Stimulated activated CD8-positive, alpha-beta memory T cell treated with anti-CD3 and anti-CD28 coated beads, Interleukin-15, amount 100 ng/mL, for 4 hours (primary cell): ENCODE results near the gene PRR15L.
"Not testable (repeated sequence)": the region's sequence is repeated elsewhere in the genome, so short reads cannot be mapped to it uniquely, and the experiment has no call there.

Experiments used
- DNase-seq, 2 donors: peaks; one replicate each; pipeline ENCODE4 v3.0.0-alpha.2; 2020; ENCODE audit warnings: low read depth in 2 of 2

Gene PRR15L

DNA sequence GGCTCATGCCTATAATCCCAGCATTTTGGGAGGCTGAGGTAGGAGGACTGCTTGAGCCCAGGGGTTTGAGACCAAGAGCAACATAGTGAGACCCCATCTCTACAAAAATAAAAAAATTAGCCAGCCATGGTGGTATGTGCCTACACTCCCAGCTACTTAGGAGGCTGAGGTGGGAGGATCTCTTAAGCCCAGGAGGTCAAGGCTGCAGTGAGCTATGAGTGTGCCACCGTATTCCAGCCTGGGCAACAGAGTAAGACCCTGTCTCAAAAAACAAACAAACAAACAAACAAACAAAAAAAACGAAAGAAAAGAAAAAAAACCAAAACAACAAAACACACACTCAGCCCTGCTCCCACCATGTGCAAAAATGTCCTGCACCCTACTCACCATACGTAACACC lies 22.2 kb downstream of the PRR15L start:
- not testable (repeated sequence) for DNase-seq

DNA sequence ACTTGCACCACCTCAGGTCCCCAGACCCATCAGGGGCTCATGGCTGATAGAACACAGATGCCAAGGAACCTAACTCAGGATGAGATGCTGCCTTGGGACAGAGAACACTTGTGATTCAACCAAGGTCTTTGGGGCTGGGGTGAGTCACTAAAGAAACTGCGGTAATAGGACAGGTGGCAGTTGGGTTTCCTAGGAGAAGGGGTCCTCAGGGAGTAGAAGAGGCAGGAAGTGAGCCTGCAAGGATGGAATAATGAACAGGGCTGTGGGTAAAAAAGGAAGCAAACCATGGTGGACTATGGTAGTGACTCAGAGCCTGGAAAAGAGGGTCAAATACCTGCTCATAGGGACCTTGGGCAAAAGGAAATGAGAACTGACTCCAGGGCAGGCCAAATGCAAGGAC lies 22.8 kb downstream of the PRR15L start:
- DNase-seq: no peak

DNA sequence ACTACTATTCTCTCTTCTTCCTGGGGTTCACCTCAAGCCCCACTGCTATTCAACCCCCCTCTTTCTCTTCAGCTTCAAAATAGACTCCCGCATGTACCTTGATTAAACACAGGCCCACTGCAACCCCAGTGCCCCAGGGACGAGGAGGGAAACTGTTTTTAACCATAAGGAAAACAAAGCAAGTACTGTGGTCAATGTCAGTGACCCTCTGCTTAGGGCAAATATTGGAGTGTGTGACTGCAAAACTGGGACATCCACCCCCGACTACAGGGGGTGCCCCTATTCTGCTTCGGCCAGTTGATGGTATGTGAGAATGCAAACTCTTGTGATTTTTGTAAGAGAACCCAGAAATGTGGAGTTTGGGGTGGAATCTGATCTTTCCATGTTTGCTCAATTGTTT lies 25.8 kb downstream of the PRR15L start:
- no peak for DNase-seq

DNA sequence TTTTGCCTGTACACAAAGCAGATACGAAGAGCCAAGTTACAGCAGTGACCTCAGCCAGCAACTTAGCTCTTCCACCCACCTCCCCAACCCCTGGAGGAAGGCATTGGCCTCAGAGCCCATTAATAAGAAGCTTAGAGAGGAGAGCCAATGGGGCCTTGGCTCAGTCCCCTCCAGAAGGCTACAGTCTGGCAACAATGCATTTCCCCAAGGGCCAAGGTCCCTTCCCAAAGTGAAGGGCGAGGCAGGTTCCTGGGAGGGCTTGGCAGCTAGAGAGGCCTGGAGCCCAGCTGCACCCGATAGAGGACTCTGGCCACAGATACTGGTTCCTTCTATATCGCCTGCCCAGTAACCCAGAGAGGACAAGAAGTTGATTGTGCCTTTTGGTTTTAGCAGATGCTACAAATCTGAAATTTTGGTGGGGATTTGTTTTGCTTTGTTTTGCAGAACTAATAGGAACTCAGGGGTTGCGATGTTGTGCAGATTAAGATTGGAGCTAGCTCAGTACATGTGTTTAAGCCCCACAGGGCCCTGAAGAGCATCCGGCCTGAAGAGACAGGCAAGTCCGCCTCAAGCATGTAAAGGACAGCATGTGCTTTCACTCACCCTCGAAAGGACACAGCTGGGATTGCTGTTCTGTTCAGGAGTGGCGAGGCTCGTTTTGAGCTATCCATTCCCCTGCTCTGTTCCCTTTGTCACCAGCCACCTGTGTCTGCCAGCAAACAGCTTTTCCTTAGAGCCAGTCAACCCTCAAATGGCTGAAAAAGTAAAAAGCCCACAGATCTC lies 28.3 kb downstream of the PRR15L start:
- DNase-seq: no peak

GRCh38 chr17:47928415-47928814 lies 29.3 kb downstream of the PRR15L start:
- DNase-seq: no peak

- DNase-seq: no peak
Observed at GRCh38 chr17:47927821-47928400, 29.8 kb downstream of the PRR15L start.

GRCh38 chr17:47925678-47925988 lies 32.0 kb downstream of the PRR15L start:
- DNase-seq: no peak

DNA sequence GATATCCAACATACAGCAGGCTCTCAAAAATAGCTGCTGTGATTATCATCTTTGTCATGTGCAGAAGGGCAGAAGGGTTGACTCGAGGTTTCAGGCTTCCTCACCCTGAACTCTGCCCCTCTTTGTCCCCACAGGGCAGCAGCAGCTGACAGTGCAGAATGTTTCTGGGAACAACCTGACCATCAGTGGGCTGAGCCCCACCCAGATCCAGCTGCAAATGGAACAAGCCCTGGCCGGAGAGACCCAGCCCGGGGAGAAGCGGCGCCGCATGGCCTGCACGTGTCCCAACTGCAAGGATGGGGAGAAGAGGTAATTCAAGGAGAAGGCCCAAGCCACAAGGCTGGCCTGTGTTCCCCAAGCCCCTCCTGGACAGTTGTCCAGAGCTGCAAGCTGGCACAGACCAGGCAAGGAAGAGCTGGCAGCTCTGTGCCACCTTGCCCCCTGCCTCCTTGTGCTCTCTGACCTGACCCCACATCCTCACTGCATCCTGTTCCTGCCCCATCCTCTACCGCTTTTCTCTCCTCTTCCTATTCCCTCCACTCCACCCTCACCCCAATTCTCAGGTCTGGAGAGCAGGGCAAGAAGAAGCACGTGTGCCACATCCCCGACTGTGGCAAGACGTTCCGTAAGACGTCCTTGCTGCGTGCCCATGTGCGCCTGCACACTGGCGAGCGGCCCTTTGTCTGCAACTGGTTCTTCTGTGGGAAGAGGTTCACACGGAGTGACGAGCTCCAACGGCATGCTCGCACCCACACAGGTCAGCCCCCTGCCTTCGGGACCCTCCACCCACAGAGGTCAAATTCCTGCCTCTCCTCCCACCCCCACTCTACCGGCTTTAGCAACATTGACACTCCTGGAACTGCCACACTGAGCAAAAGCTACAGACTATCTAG lies 32.7 kb downstream of the PRR15L start:
- DNase-seq: no peak

- not testable (repeated sequence) for DNase-seq
Observed at GRCh38 chr17:47919889-47920288, 37.8 kb downstream of the PRR15L start.

DNA sequence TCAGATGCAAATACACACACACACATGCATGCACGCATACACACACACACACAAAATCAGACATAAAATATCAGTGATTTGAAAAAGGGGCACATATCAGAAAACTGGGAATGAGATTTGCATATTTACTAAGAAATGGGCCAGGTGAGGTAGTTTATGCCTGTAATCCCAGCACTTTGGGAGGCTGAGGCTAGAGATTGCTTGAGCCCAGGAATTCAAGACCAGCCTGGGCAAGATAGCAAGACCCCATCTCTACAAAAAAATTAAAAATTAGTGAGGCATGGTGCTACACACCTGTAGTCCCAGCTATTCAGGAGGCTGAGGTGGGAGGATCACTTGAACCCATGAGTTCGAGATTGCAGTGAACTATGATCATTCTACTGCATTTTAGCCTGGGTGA lies 38.7 kb downstream of the PRR15L start:
- no peak for DNase-seq

DNA sequence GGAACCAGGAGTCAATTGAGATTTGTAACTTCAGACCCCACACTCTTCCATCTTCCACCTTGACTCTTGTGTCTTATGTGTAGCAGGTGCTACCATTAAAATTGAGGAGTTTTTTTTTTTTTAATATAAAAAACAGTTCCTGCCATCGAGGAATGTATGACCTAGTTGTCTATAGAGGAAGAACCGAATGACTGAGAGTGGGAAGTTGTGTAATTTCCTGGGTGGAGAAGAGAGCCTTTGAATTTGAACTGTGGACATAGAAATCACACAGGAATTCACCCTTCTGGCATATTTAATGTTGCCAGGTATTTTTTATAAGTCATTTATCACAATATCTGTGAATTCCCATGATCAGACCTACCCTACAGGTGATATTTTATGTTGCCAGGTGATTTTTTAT lies 39.7 kb downstream of the PRR15L start:
- no peak for DNase-seq

DNA sequence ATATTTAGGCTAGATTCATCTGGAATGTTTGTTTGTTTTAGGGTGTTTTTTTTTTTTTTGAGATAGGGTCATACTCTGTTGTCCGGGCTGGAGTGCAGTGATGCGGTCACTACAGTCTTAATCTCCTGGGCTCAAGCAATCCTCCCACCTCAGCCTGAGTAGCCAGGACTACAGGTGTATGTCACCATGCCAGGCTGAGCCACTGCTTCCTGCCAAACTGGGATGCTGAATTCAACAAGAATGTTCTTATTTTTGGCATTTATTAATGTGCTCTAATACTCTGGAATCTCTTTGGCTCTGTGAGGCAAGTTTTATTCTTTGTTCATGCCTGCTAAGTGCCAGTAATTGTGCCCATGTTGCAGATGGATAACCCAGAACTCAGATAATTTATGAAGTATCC lies 40.1 kb downstream of the PRR15L start:
- DNase-seq: no peak

DNA sequence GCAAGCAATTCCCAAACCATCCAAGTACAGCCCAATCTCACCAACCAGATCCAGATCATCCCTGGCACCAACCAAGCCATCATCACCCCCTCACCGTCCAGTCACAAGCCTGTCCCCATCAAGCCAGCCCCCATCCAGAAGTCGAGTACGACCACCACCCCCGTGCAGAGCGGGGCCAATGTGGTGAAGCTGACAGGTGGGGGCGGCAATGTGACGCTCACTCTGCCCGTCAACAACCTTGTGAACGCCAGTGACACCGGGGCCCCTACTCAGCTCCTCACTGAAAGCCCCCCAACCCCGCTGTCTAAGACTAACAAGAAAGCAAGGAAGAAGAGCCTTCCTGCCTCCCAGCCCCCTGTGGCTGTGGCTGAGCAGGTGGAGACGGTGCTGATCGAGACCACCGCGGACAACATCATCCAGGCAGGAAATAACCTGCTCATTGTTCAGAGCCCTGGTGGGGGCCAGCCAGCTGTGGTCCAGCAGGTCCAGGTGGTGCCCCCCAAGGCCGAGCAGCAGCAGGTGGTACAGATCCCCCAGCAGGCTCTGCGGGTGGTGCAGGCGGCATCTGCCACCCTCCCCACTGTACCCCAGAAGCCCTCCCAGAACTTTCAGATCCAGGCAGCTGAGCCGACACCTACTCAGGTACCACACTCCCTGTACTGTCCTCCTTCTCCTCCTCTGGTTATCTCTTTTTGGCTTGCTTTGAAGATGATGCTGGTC lies 41.0 kb downstream of the PRR15L start:
- DNase-seq: no peak

GRCh38 chr17:47915776-47916398 lies 41.8 kb downstream of the PRR15L start:
- no peak for DNase-seq

DNA sequence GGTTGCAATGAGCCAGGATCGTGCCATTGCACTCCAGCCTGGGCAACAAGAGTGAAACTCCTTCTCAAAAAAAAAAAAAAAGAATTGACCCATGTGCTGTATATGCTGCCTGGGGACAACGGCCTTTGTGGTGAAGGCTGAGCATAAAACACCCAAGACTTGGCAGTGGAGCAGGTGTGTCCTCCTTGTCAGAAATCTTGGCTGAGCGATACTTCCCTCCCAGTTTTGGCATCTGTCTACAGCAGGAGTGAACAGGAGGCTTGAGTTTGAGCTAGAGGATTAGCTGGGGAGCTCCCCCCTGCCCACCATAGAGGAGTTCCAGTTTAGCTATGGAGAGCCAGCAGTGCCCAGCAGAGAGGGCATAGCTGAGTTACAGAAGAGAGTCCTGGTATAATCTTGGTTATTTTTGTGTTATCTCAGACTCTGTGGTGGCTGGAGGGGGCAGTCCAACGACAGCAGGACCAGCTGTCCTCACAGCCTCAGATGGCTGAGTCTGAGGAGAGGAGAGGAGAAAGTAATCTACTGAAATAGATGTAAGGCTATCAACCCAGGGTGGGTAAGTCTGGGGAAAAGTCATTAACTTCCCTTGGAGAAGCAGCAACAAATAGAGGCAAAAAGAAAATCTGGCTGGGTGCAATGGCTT lies 43.3 kb downstream of the PRR15L start:
- DNase-seq: no peak

DNA sequence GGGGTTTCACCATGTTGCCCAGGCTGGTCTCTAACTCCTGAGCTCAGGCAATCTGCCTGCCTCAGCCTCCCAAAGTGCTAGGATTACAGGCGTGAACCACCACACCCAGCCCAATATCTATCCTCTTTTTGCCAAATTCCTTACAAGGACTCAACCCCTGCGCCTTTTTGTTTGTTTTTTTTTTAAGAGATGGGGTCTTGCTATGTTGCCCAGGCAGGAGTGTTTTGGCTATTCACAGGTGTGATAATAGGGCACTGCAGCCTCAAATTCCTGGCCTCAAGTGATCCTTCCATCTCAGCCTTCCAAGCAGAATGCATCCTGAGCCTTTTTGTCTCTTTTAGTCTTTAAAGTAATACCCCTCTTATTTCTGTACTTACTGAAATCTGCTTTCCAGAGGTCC lies 44.6 kb downstream of the PRR15L start:
- DNase-seq: no peak

- DNase-seq: no peak
Observed at GRCh38 chr17:47907932-47908562, 49.6 kb downstream of the PRR15L start.

DNA sequence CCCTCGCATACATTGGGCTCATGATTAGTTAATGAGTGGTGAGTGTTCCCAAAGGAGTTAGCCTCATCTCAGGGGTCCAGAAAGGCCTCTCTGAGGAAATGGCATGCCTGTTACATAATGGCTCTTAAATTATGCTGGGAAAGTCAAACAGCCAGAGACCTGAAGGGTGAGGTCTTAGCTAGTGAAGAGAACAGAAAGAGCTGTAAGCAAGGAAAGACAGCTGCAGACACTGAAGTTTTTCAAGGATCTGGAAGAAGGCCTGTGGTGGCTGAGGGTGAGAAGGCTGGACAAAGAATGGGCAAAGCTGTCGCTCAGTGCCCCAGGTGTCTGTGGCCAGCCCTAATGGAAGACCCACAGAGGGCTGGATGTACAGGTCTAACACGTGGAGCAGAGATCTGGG lies 51.2 kb downstream of the PRR15L start:
- no peak for DNase-seq

DNA sequence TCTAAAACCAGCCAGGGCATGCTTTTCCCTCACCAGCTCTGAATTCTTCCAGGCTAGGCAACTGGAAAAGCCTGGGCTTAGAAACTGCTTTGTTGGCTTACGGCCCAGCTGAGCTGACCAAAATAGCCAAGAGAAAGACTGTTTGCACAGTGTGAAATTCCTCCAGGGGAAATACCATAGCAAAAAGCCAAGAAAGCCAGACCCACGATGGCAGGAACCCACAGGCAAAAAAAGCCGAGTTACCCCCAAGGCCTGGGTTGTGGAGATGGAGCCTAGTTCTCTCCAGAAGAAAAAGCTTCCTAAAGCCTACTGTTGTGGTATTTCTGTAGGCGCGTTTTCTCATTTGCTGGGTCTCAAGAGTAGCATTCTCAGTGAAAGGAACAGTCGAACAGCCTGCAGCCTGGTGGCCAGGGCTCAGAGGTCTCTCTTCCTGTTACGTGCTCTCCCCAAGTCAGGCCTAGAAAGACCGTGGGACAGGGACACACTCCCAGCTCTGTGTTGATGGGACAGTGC lies 52.4 kb downstream of the PRR15L start:
- no peak for DNase-seq

DNA sequence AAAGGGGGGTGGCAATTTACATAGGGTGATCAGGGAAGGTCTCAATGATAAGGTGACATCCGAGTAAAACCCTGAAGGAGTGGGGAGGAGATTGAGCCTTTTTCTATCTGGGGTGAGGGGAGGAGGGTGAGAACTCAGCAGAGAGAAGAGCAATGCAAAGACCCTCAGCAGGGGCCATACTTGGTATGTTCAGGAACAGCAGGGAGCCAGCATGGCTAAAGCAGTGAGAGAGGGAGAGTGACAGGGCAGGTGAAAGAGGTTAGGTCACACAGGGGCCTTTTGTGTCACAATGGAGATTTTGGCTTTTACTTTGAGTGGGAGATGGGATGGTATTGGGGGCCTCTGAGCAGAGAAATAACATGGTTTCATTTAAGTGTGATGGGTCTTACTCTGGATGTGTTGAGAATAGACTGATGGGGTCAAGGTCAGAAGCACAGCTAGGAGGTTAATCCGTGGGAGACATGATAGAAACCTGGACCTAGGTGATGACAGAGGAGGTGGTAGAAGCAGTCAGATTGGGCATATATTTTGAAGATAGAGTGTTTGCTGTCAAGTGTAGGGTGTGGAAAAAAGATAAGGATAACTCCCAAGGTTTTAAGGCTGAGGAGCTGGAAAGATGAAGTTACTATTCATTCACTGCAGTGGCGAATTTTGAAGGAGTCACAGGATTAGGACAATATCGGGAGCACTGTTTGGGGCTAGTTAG lies 55.5 kb downstream of the PRR15L start:
- DNase-seq: no peak
